HG03469 (cell line): ENCODE measurements around the gene HHIPL1.

Source experiments
- ATAC-seq: cut with Tn5 transposase; IDR thresholded peaks from one replicate; pipeline ENCODE4 v1.9.1; 2021; ENCODE audit warnings: mild to moderate bottlenecking, moderate library complexity, moderate number of reproducible peaks; ENCODE audit not compliant: unreplicated experiment

HHIPL1 gene

GRCh38 chr14:99609245-99610170, 35.4 kb upstream of the HHIPL1 start:
- no peak for ATAC-seq

- ATAC-seq, result no peak
These were observed 33.3 kb upstream of the HHIPL1 start for GRCh38 chr14:99611646-99612045.

GRCh38 chr14:99612071-99612737, 32.7 kb upstream of the HHIPL1 start:
- no peak for ATAC-seq

GRCh38 chr14:99612738-99613330, 32.1 kb upstream of the HHIPL1 start:
- no peak for ATAC-seq

GRCh38 chr14:99615497-99616157, 29.3 kb upstream of the HHIPL1 start:
- no peak for ATAC-seq

- no peak for ATAC-seq
These were observed 27.8 kb upstream of the HHIPL1 start for GRCh38 chr14:99616832-99617800.

- ATAC-seq, result no peak
These were observed 24.8 kb upstream of the HHIPL1 start for GRCh38 chr14:99619835-99620834.

GRCh38 chr14:99621948-99622347, 23.0 kb upstream of the HHIPL1 start:
- ATAC-seq, result no peak

- ATAC-seq, result no peak
These were observed 20.9 kb upstream of the HHIPL1 start for GRCh38 chr14:99624024-99624423.

- no peak for ATAC-seq
These were observed 20.0 kb upstream of the HHIPL1 start for GRCh38 chr14:99624971-99625370.

GRCh38 chr14:99625476-99625875, 19.5 kb upstream of the HHIPL1 start:
- ATAC-seq, result no peak

GRCh38 chr14:99626041-99626648, 18.8 kb upstream of the HHIPL1 start:
- ATAC-seq, result no peak

- no peak for ATAC-seq
These were observed 17.8 kb upstream of the HHIPL1 start for GRCh38 chr14:99627100-99627499.

GRCh38 chr14:99627510-99628381, 17.2 kb upstream of the HHIPL1 start:
- no peak for ATAC-seq

GRCh38 chr14:99628887-99629618, 15.9 kb upstream of the HHIPL1 start:
- ATAC-seq, result no peak

- ATAC-seq, result no peak
These were observed 14.7 kb upstream of the HHIPL1 start for GRCh38 chr14:99630202-99630601.
